ENCODE measurements around the gene MIPOL1. TPM values are rescaled to one million over a fixed set of nuclear protein-coding genes. Genes with fewer than 3 reads are reported as not detected.
A peak's percentile ranks its signal among the peaks of the same experiment; 100 is the strongest.

MIPOL1 gene
- total RNA-seq, 4 donors from 2014 or later, result 17.0 to 43.4 (median 30.2) TPM

DNA sequence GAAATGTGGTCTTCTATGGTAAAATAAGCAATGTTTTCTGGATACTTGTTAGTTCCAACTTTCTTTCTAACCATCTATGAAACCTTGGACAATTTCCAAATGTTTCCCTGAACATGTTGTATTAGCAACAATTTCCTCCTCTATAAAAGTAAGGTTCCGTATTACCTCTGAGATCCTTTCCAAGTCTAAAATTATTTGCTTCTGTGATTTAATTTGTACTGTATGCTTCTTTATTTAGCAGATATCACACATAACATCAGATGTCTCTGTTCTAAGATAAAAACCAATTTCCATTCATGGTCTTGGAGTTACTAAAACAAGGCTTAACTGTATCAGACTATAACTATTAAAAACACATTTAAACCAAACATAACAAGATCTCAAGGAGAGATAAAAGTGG is 220.1 kb downstream of the MIPOL1 start:
- Histone ChIP-seq H3K4me3 (replicated peaks in 1 of 3) (no peak overlapping the region), H3K9me3 (no peaks in the 10 kb centered on the region), H3K4me1 (no peaks in the 10 kb centered on the region), H3K27ac (no peak overlapping the region), H3K36me3 (no peaks in the 10 kb centered on the region), H3K27me3 (no peaks in the 10 kb centered on the region)
- no peak for DNase-seq
- TF ChIP-seq POLR2A (IDR thresholded peaks at IDR 0.05), result no peak
- TF ChIP-seq, protein P1, sequence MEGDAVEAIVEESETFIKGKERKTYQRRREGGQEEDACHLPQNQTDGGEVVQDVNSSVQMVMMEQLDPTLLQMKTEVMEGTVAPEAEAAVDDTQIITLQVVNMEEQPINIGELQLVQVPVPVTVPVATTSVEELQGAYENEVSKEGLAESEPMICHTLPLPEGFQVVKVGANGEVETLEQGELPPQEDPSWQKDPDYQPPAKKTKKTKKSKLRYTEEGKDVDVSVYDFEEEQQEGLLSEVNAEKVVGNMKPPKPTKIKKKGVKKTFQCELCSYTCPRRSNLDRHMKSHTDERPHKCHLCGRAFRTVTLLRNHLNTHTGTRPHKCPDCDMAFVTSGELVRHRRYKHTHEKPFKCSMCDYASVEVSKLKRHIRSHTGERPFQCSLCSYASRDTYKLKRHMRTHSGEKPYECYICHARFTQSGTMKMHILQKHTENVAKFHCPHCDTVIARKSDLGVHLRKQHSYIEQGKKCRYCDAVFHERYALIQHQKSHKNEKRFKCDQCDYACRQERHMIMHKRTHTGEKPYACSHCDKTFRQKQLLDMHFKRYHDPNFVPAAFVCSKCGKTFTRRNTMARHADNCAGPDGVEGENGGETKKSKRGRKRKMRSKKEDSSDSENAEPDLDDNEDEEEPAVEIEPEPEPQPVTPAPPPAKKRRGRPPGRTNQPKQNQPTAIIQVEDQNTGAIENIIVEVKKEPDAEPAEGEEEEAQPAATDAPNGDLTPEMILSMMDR (IDR thresholded peaks at IDR 0.05), result no peak
- 32 to 58% methylated on average over 1 of the region's 1 CpG for WGBS, 2 donors
- intact Hi-C loops (cut with DNase I), result no loop called here

DNA sequence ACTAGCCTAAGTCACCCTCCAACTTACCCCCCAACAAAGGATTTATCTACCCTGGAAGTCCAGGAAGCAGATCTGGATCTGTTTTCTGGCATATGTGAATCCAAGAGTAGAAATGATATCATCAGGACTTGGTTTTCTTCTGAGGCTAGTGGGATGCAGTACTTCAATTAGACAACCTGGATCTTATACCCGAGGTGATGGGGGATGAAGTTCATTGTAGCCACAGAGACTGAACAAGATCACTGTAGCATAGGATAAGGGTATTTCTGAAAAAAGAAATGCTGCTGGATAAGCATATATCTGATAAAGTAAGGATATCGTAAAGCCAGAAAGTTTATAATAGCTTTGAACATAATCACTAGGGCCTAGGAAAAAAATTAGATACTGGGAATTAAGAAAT is 222.9 kb downstream of the MIPOL1 start:
- no peaks in the 10 kb centered on the region for H3K27me3 ChIP-seq
- no peak overlapping the region for H3K4me3 ChIP-seq (replicated peaks in 1 of 3)
- H3K4me1 ChIP-seq, result no peaks in the 10 kb centered on the region
- TF ChIP-seq, protein P1 (IDR thresholded peaks at IDR 0.05), result no peak
- no peak for TF ChIP-seq POLR2A (IDR thresholded peaks at IDR 0.05)
- no peak overlapping the region for H3K27ac ChIP-seq
- intact Hi-C loops (cut with DNase I), result no loop called here
- no peaks in the 10 kb centered on the region for H3K36me3 ChIP-seq
- no peak for DNase-seq
- WGBS, 2 donors, result 92 to 99% methylated on average over 2 of the region's 2 CpGs
- H3K9me3 ChIP-seq, result no peaks in the 10 kb centered on the region

DNA sequence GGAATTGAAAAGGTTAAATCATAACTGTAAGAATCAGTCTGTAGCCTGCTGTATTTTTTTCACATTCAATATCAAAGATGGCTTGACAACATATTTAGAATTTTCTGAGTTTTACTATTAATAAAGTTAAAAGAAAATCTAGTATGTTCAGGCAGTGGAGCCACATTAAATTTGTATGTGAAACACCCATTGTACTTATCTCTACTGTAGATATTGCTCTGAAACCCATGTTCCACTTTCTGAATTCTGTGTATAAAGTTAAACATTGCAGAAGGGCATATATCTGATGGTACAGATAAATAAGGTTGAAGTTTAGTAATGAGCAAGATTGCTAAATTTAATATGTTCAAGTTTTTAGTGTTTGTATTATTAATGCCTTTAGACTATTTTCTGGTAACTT is 224.6 kb downstream of the MIPOL1 start:
- no peaks in the 10 kb centered on the region for H3K4me1 ChIP-seq
- TF ChIP-seq, protein P1 (IDR thresholded peaks at IDR 0.05), result no peak
- TF ChIP-seq POLR2A (IDR thresholded peaks at IDR 0.05), result no peak
- no peaks in the 10 kb centered on the region for H3K9me3 ChIP-seq
- H3K36me3 ChIP-seq, result no peaks in the 10 kb centered on the region
- H3K27me3 ChIP-seq, result no peaks in the 10 kb centered on the region
- intact Hi-C loops (cut with DNase I), result no loop called here
- no peak for DNase-seq
- no peak overlapping the region for H3K27ac ChIP-seq
- H3K4me3 ChIP-seq (replicated peaks in 1 of 3), result no peak overlapping the region

DNA sequence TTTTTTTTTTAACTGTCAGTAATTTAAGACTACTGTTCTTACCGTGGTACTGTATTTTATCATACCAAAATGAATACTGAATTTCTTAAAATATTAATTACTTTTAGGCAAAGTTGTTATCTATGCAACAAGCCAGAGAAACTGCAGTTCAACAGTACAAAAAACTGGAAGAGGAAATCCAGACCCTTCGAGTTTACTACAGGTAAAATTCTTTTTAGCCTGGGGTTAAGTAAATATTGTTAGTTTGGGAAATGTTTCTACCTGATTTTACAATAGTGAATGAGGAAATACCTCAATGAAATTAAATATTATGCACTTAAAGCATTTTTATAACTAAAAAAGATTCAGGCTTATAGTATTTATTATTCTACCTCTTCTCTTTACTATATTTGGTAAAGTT is 225.0 kb downstream of the MIPOL1 start:
- DNase-seq, result no peak
- 71 to 80% methylated on average over 2 of the region's 2 CpGs for WGBS, 2 donors
- no peaks in the 10 kb centered on the region for H3K27me3 ChIP-seq
- no peak overlapping the region for H3K4me3 ChIP-seq (replicated peaks in 1 of 3)
- no peaks in the 10 kb centered on the region for H3K4me1 ChIP-seq
- H3K9me3 ChIP-seq, result no peaks in the 10 kb centered on the region
- intact Hi-C loops (cut with DNase I), result no loop called here
- TF ChIP-seq, protein P1 (IDR thresholded peaks at IDR 0.05), result no peak
- TF ChIP-seq POLR2A (IDR thresholded peaks at IDR 0.05), result no peak
- no peak overlapping the region for H3K27ac ChIP-seq
- H3K36me3 ChIP-seq, result no peaks in the 10 kb centered on the region

DNA sequence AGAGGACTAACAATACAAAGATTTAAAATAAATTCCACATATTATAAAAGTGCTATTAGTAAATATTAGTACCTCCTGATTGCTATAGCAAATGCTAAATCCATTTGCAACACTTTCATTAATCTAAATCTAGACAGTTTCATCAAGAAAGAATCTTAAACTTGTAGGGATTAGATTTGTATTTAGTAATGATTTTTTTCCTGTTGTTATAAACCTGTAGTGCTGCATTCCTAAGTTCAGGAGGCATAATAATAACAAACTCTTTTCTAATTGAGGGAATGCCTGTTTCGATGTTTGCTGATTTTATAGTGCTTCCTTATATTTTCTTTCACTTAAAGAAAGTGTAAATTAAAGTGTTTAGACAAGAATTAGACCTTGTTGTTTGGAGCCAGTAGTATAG is 231.2 kb downstream of the MIPOL1 start:
- Histone ChIP-seq H3K36me3 (no peaks in the 10 kb centered on the region), H3K27me3 (no peaks in the 10 kb centered on the region), H3K4me1 (no peaks in the 10 kb centered on the region), H3K4me3 (replicated peaks in 1 of 3) (no peak overlapping the region), H3K27ac (peak overlapping the region; percentile 63 to 85 (median 82)), H3K9me3 (no peaks in the 10 kb centered on the region)
- intact Hi-C loops (cut with DNase I), result no loop called here
- TF ChIP-seq, protein P1 (IDR thresholded peaks at IDR 0.05), result no peak
- TF ChIP-seq POLR2A (IDR thresholded peaks at IDR 0.05), result no peak
- WGBS, 2 donors, result 25 to 50% methylated on average over 1 of the region's 1 CpG
- DNase-seq, result no peak
